ENCODE results near the gene PEG3.

GRCh38 chr19:56822755-56823154 is 17.8 kb downstream of the PEG3 start:
- TF ChIP-seq, protein P1, sequence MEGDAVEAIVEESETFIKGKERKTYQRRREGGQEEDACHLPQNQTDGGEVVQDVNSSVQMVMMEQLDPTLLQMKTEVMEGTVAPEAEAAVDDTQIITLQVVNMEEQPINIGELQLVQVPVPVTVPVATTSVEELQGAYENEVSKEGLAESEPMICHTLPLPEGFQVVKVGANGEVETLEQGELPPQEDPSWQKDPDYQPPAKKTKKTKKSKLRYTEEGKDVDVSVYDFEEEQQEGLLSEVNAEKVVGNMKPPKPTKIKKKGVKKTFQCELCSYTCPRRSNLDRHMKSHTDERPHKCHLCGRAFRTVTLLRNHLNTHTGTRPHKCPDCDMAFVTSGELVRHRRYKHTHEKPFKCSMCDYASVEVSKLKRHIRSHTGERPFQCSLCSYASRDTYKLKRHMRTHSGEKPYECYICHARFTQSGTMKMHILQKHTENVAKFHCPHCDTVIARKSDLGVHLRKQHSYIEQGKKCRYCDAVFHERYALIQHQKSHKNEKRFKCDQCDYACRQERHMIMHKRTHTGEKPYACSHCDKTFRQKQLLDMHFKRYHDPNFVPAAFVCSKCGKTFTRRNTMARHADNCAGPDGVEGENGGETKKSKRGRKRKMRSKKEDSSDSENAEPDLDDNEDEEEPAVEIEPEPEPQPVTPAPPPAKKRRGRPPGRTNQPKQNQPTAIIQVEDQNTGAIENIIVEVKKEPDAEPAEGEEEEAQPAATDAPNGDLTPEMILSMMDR (IDR thresholded peaks at IDR 0.05 in 8 of 11, conservative IDR thresholded peaks at IDR 0.05 in 3 of 11): no peak
- no peak for TF ChIP-seq POLR2AphosphoS5 (IDR thresholded peaks at IDR 0.05)
- TF ChIP-seq POLR2A (IDR thresholded peaks at IDR 0.05): no peak
